Measurements from ENCODE around the gene RAB28.

DNA sequence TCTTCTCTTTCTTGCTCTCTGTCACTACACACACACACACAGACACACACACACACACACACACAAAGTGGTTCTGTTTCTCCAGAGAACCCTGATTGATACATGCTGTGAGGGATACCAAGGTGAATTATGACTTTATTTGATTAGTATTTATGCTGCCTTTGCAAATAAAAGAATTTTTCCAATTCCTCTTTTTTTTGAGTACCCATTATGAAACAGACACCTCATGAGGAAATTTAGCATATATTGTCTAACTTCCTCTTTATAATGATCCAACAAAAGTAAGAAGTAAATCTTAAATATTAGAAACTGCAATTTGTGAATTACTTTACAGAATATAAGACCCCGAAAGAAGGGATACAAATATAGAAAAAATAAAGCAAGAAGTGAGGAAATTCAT lies 14.3 kb upstream of the RAB28 start:
- TF ChIP-seq ARNTL (CRISPR knock-in tag; IDR thresholded peaks at IDR 0.05; ENCODE audit: borderline replicate concordance, low read depth) = no peak
- TF ChIP-seq ZFP30 (CRISPR knock-in tag; IDR thresholded peaks at IDR 0.05) = no peak
- TF ChIP-seq, protein P1, sequence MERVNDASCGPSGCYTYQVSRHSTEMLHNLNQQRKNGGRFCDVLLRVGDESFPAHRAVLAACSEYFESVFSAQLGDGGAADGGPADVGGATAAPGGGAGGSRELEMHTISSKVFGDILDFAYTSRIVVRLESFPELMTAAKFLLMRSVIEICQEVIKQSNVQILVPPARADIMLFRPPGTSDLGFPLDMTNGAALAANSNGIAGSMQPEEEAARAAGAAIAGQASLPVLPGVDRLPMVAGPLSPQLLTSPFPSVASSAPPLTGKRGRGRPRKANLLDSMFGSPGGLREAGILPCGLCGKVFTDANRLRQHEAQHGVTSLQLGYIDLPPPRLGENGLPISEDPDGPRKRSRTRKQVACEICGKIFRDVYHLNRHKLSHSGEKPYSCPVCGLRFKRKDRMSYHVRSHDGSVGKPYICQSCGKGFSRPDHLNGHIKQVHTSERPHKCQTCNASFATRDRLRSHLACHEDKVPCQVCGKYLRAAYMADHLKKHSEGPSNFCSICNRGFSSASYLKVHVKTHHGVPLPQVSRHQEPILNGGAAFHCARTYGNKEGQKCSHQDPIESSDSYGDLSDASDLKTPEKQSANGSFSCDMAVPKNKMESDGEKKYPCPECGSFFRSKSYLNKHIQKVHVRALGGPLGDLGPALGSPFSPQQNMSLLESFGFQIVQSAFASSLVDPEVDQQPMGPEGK (CRISPR knock-in tag; IDR thresholded peaks at IDR 0.05; ENCODE audit: borderline replicate concordance) = no peak
- no peak for TF ChIP-seq BACH2 (CRISPR knock-in tag; IDR thresholded peaks at IDR 0.05; ENCODE audit: borderline replicate concordance)
